VCaP (cell line): ENCODE measurements around the gene CPA3.

Source experiments
- H3K27ac ChIP-seq: fragments of 450-650 bp; 2 replicates; pipeline ENCODE4 v1.5.1; 2017
- CTCF ChIP-seq: fragments of 450-650 bp; conservative IDR thresholded peaks from 2 replicates; pipeline ENCODE4 v1.5.1; 2017; ENCODE audit warnings: mild to moderate bottlenecking, moderate library complexity

The CPA3 gene

DNA sequence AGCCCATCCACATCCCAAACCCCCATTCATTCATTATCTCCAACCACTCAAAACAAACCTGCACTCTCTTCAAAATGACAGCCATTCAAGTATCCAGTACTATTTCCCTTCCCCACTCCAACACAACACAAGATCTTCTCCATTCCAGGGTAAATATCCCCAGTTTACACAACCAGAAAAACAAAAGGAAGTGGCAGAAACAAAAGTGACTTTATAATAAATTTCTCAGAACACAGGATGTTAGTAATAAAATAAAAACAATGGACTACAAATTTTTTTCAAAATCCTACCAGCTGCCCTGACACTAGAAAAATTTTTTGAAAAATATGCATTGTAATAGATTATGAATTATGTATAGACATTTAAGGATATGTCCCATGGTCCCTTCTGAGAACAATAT, 14.2 kb downstream of the CPA3 start:
- no peak for TF ChIP-seq CTCF
- H3K27ac ChIP-seq: no peak overlapping the region

GRCh38 chr3:148880681-148881080, 15.6 kb downstream of the CPA3 start:
- H3K27ac ChIP-seq: no peak overlapping the region
- TF ChIP-seq CTCF: peak; percentile 60

DNA sequence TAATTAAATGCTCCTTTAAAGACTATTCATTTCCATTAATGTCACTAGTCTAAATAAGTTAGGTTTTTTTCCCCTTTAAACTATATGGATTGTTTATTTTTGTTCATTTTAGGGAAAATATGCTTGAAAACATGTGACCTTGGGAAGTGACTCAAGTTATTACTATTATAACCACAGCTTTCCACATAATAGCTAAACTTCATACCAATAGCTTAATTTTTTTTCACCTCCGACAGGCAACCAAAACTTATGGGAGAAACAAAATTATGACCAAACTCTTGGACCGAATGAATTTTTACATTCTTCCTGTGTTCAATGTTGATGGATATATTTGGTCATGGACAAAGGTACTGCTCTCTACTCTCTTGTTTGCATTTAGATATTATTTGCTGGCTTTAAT, 16.2 kb downstream of the CPA3 start:
- no peak for TF ChIP-seq CTCF

GRCh38 chr3:148882288-148882687, 17.2 kb downstream of the CPA3 start:
- no peak for TF ChIP-seq CTCF
- no peak overlapping the region for H3K27ac ChIP-seq

More for the DNA sequence above, 16.2 kb downstream of the CPA3 start:
- no peak overlapping the region for H3K27ac ChIP-seq

DNA sequence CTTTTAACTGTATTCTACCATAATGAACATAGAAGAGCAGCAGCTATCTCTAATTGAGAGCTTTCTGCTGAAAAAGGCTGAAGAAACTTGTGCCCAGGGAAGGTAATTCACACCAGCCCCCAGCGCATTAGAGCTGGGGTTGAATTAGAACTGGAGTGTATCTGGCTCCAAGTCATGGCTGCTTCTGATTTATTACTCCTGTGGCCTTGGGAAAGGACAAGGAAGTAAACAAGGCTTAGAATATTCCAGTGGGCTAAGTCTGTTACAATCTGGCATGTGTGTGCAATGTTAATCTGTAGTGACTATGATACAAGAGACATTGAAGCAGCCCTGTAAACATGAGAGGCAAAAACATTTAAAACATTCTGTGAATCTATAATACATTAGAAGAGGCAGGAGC, 18.1 kb downstream of the CPA3 start:
- H3K27ac ChIP-seq: no peak overlapping the region
- TF ChIP-seq CTCF: no peak

- no peak for TF ChIP-seq CTCF
- H3K27ac ChIP-seq: no peak overlapping the region
Measured at GRCh38 chr3:148884261-148884660, 19.2 kb downstream of the CPA3 start.

GRCh38 chr3:148889828-148890227, 24.7 kb downstream of the CPA3 start:
- TF ChIP-seq CTCF: no peak
- H3K27ac ChIP-seq: no peak overlapping the region

GRCh38 chr3:148896062-148896461, 31.0 kb downstream of the CPA3 start:
- no peak for TF ChIP-seq CTCF

More at GRCh38 chr3:148896062-148896461, 31.0 kb downstream of the CPA3 start:
- no peak overlapping the region for H3K27ac ChIP-seq
